Neutrophil (primary cell): ENCODE measurements around the gene RASD2.
"Not testable (repeated sequence)": the region's sequence is repeated elsewhere in the genome, so short reads cannot be mapped to it uniquely, and the experiment has no call there.

Experiments used
- H3K27ac ChIP-seq: fragments of 200-600 bp; sonication (generic); 2 replicates; pipeline ENCODE4 v1.5.1; 2016; ENCODE audit warnings: mild to moderate bottlenecking, moderate library complexity
- H3K27me3 ChIP-seq: fragments of 200-600 bp; sonication (generic); 2 replicates; pipeline ENCODE4 v1.6.0; 2016; ENCODE audit warnings: mild to moderate bottlenecking
- H3K36me3 ChIP-seq: fragments of 200-600 bp; sonication (generic); 2 replicates; pipeline ENCODE4 v1.5.1; 2017
- H3K4me1 ChIP-seq, 2 experiments: fragments of 200-600 bp in 1 of 2; sonication (generic) in 1 of 2; 1 replicate in 1 of 2; 2 replicates in 1 of 2; pipeline versions ENCODE4 v1.5.1 to v1.6.1; 2013 to 2016; ENCODE audit warnings: low read depth in 1 of 2, low read length in 1 of 2, mild to moderate bottlenecking in 1 of 2, moderate library complexity in 1 of 2; ENCODE audit not compliant: control insufficient read depth in 1 of 2, insufficient read depth in 1 of 2
- H3K4me3 ChIP-seq, 2 experiments: fragments of 200-600 bp in 1 of 2; sonication (generic) in 1 of 2; 1 replicate in 1 of 2; 2 replicates in 1 of 2; pipeline ENCODE4 v1.5.1; 2013 to 2016; ENCODE audit warnings: low read depth in 1 of 2, low read length in 1 of 2, mild to moderate bottlenecking in 1 of 2, moderate library complexity in 1 of 2
- H3K9me3 ChIP-seq: fragments of 200-600 bp; sonication (generic); 2 replicates; pipeline ENCODE4 v1.5.1; 2016
- CTCF ChIP-seq: fragments of 200-600 bp; sonication (generic); IDR thresholded peaks from 2 replicates; pipeline ENCODE4 v1.5.1; 2016; ENCODE audit warnings: antibody characterized with exemption

Gene RASD2

GRCh38 chr22:35498026-35498800 is 42.4 kb upstream of the RASD2 start:
- Histone ChIP-seq H3K4me1 (no peaks in the 10 kb centered on the region), H3K27ac (no peak overlapping the region), H3K36me3 (no peaks in the 10 kb centered on the region), H3K9me3 (no peaks in the 10 kb centered on the region), H3K4me3 (no peak overlapping the region), H3K27me3 (peaks cover 3% of the 10 kb centered on the region)
- no peak for TF ChIP-seq CTCF

- TF ChIP-seq CTCF, result no peak
- no peak overlapping the region for H3K4me3 ChIP-seq
- no peaks in the 10 kb centered on the region for H3K9me3 ChIP-seq
- peaks cover 30% of the 10 kb centered on the region for H3K27me3 ChIP-seq
- H3K27ac ChIP-seq, result no peak overlapping the region
- no peaks in the 10 kb centered on the region for H3K36me3 ChIP-seq
- H3K4me1 ChIP-seq, result no peaks in the 10 kb centered on the region
Observed at GRCh38 chr22:35502836-35503235, 37.8 kb upstream of the RASD2 start.

- H3K36me3 ChIP-seq, result no peaks in the 10 kb centered on the region
- no peaks in the 10 kb centered on the region for H3K9me3 ChIP-seq
- no peak overlapping the region for H3K27ac ChIP-seq
- H3K4me1 ChIP-seq, result no peaks in the 10 kb centered on the region
- peaks cover 30% of the 10 kb centered on the region for H3K27me3 ChIP-seq
- no peak for TF ChIP-seq CTCF
- no peak overlapping the region for H3K4me3 ChIP-seq
Observed at GRCh38 chr22:35505399-35506258, 35.0 kb upstream of the RASD2 start.

GRCh38 chr22:35506259-35506570 is 34.4 kb upstream of the RASD2 start:
- no peak for TF ChIP-seq CTCF

GRCh38 chr22:35507851-35508250 is 32.8 kb upstream of the RASD2 start:
- H3K27ac ChIP-seq, H3K9me3 ChIP-seq, H3K36me3 ChIP-seq, H3K4me3 ChIP-seq, H3K4me1 ChIP-seq: not testable (repeated sequence)
- peaks cover 46% of the 10 kb centered on the region for H3K27me3 ChIP-seq

More at GRCh38 chr22:35506259-35506570, 34.4 kb upstream of the RASD2 start:
- H3K4me1 ChIP-seq, result no peaks in the 10 kb centered on the region
- H3K36me3 ChIP-seq, result no peaks in the 10 kb centered on the region
- H3K4me3 ChIP-seq, result no peak overlapping the region
- peaks cover 32% of the 10 kb centered on the region for H3K27me3 ChIP-seq
- H3K27ac ChIP-seq, result no peak overlapping the region
- H3K9me3 ChIP-seq, result no peaks in the 10 kb centered on the region

- H3K9me3 ChIP-seq, result no peaks in the 10 kb centered on the region
- no peak overlapping the region for H3K27ac ChIP-seq
- no peaks in the 10 kb centered on the region for H3K36me3 ChIP-seq
- H3K27me3 ChIP-seq, result peaks cover 46% of the 10 kb centered on the region
- TF ChIP-seq CTCF, result no peak
- no peaks in the 10 kb centered on the region for H3K4me1 ChIP-seq
- H3K4me3 ChIP-seq, result no peak overlapping the region
Observed at GRCh38 chr22:35509451-35509850, 31.2 kb upstream of the RASD2 start.
